Adrenal gland (tissue), 12 donors: Measurements from ENCODE around the gene MKNK1. TPM values are rescaled to one million over a fixed set of nuclear protein-coding genes. Genes with fewer than 3 reads are reported as not detected.

Experiments used
- DNase-seq, 7 donors: peaks; one replicate each; pipeline ENCODE4 v3.0.0-alpha.2; 2019 to 2020
- H3K27ac ChIP-seq, 5 donors: fragments of 200-600 bp; sonication (generic) in 4 of 5; 1 replicate in 3 of 5; 2 replicates in 2 of 5; pipeline versions ENCODE4 v1.5.1 to v1.8.0; 2016 to 2020; ENCODE audit warnings: mild to moderate bottlenecking in 1 of 5
- H3K27me3 ChIP-seq: fragments of 200-600 bp; 2 replicates; pipeline ENCODE4 v1.8.0; 2021
- H3K36me3 ChIP-seq, 2 donors: fragments of 200-600 bp; replicated peaks in 1 of 2; 1 replicate in 1 of 2; 2 replicates in 1 of 2; pipeline versions ENCODE4 v1.5.1 to v1.8.0; 2018 to 2022
- H3K4me1 ChIP-seq, 2 donors: fragments of 200-600 bp; replicated peaks in 1 of 2; 1 replicate in 1 of 2; 2 replicates in 1 of 2; pipeline versions ENCODE4 v1.5.1 to v1.8.0; 2018 to 2021
- H3K4me3 ChIP-seq, 4 donors: fragments of 200-600 bp; sonication (generic) in 3 of 4; one replicate each; pipeline ENCODE4 v1.5.1; 2016 to 2018
- H3K9me3 ChIP-seq, 3 donors: fragments of 200-600 bp; sonication (generic) in 1 of 3; replicated peaks in 1 of 3; 1 replicate in 2 of 3; 2 replicates in 1 of 3; pipeline versions ENCODE4 v1.5.1 to v1.8.0; 2016 to 2021
- POLR2A ChIP-seq, 2 donors: fragments of 450-650 bp; IDR thresholded peaks; one replicate each; pipeline ENCODE4 v1.6.1; 2017; ENCODE audit warnings: antibody characterized with exemption in 2 of 2, mild to moderate bottlenecking in 2 of 2, moderate library complexity in 1 of 2
- WGBS, 4 donors: extraction: QIAGEN DNeasy Blood & Tissue Kit in 2 of 4; methylation state at CpG; one replicate each; pipeline versions ENCODE4 v1.1.5 to v1.1.7; 2013 to 2017; 5-methylcytosine and 5-hydroxymethylcytosine counted together
- intact Hi-C, 2 donors: fragments of 100-400 bp; cut with DNase I; formaldehyde crosslinking; loops; one replicate each; pipeline versions ENCODE4 v1.14.1 to v1.15.0; 2022 to 2023
- polyA plus RNA-seq, 3 donors: library from polyadenylated mRNA; stranded (reverse); fragments of 200-250 nt in 2 of 3; fragments of 350-450 nt in 1 of 3; fragmentation: Illumina TruSeq in 1 of 3; extraction: RNeasy Lipid Tissue Mini Kit (QIAGEN cat#74804) in 1 of 3; gene quantifications; one replicate each; pipeline ENCODE4 v1.2.3, GENCODE V29; 2013 to 2014
- total RNA-seq, 9 donors: library from RNA; depleted of rRNA in 4 of 9; stranded (reverse); fragments of >200 nt in 4 of 9; fragments of 120-200 nt in 1 of 9; fragmentation: NEBNext Ultra II Directional in 1 of 9; extraction: Animal tissue kit (Norgen Biotek cat#: 25700) in 1 of 9; gene quantifications; one replicate each; pipeline versions ENCODE4 v1.1.0 to v1.2.4, GENCODE V29; 2013 to 2023
- TF ChIP-seq, protein P1 (sequence below), 6 experiments: fragments of 450-650 bp in 4 of 6; fragments of 200-600 bp in 2 of 6; sonication (generic) in 1 of 6; IDR thresholded peaks; 1 replicate in 5 of 6; 2 replicates in 1 of 6; pipeline versions ENCODE4 v1.5.1 to v1.8.0; 2016 to 2021; ENCODE audit warnings: antibody characterized with exemption in 6 of 6, mild to moderate bottlenecking in 2 of 6, moderate library complexity in 1 of 6
- donor health status: healthy with polysubstance abuse.
- donor health status: Bipolar disorder and iron deficiency.
- donor health status: DM: yes; HTN: yes; CAD: no.
- donor health status: DM: no; HTN: no; CAD: no.
- donor health status: DM: no; HTN: no; CAD: no.
- donor health status: DM: yes; HTN: yes; CAD: no.

Gene MKNK1
- total and polyA plus RNA-seq, 12 donors, result 29.6 to 83.0 (median 46.5) TPM

GRCh38 chr1:46526691-46527291 lies 77.3 kb downstream of the MKNK1 start:
- Histone ChIP-seq H3K27me3 (no peaks in the 10 kb centered on the region), H3K4me3 (no peak overlapping the region), H3K9me3 (no peaks in the 10 kb centered on the region), H3K27ac (no peak overlapping the region), H3K36me3 (no peaks in the 10 kb centered on the region), H3K4me1 (peaks cover 11 to 17% of the 10 kb centered on the region in 2 donors)
- TF ChIP-seq, protein P1, sequence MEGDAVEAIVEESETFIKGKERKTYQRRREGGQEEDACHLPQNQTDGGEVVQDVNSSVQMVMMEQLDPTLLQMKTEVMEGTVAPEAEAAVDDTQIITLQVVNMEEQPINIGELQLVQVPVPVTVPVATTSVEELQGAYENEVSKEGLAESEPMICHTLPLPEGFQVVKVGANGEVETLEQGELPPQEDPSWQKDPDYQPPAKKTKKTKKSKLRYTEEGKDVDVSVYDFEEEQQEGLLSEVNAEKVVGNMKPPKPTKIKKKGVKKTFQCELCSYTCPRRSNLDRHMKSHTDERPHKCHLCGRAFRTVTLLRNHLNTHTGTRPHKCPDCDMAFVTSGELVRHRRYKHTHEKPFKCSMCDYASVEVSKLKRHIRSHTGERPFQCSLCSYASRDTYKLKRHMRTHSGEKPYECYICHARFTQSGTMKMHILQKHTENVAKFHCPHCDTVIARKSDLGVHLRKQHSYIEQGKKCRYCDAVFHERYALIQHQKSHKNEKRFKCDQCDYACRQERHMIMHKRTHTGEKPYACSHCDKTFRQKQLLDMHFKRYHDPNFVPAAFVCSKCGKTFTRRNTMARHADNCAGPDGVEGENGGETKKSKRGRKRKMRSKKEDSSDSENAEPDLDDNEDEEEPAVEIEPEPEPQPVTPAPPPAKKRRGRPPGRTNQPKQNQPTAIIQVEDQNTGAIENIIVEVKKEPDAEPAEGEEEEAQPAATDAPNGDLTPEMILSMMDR (IDR thresholded peaks at IDR 0.05), result no peak
- no peak for DNase-seq
- intact Hi-C loops, result loop anchor here in 1 of 2 donors (5.0 kb wide), 1 partner anchor 119 kb away; no protein-coding TSS in a partner anchor
- 59 to 92% (median 60%) methylated on average over 10 to 14 of the region's 14 CpGs for WGBS, 4 donors

DNA sequence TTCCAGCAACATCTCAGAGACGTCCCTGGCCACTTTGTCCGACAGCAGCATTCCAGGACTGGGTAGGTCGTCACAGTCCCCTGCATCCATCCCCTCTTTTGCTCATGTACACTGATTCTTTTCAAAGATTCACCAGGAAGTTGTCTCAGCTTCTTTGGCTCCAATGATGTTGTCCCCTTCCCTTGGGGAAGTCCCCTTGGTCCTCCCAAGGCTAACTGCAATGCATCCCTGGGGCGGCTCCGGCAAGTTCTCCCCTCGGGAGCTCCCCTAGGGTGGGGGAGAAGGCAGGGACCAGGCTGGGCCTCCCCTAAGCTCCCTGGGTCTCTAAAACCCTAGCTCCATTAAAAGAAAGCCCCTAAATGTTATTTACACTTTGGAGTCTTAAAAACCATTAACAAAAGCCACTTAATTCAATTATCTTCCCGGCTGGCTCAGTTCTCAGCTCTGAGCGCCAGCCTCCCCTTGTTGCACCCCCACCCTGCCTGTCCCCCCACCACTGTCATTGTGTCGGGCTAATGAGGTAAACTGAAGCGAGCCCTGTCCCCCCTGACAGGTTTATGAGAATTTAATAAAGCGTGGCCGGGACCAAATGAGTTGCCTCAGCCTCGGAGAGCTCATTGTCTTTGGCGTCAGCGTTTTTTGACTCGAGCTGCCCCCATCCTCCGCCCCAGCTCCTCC lies 77.9 kb downstream of the MKNK1 start:
- no peaks in the 10 kb centered on the region for H3K27me3 ChIP-seq
- intact Hi-C loops, result loop anchor here in 1 of 2 donors (5.0 kb wide), 1 partner anchor 119 kb away; no protein-coding TSS in a partner anchor

DNA sequence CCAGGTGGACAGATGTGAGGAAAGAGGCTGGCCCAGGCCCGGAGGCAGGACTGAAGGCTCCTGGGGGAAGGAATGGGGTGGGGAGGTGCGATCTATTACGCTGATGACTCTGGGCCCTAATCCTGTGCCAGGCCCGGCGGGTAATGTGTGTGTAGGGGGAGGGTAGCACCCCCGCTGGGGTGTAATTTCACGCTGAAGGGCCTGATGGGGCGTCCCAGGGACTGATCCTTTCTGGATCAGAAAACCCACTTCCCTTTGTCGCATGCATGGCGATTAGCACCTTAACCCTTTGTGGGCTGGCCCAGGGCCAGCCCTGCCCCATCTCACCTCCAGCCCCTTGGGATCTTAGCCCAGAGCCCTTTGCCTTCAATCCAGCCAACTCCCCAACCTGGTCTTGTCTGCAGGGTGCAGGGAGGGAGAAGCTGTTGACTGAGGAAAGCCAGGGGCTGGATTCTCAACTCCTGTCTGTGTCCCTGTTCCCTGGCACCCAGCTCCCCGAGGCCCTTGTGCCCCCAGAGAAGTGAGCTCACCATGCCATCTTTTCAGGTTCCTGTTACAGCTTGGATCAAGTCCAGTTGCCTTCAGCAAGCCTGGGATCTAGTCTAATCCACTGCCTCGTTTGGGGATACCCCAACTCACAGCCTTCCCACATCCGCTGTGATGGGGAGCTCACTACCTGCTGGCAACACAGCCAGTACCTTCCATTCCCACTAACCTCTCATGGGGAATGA lies 78.7 kb downstream of the MKNK1 start:
- WGBS, 4 donors, result 77 to 80% (median 78%) methylated on average over 12 to 13 of the region's 13 CpGs
- no peak for DNase-seq
- Histone ChIP-seq H3K4me1 (peaks cover 11 to 18% of the 10 kb centered on the region in 2 donors), H3K36me3 (no peaks in the 10 kb centered on the region), H3K9me3 (no peaks in the 10 kb centered on the region), H3K27me3 (no peaks in the 10 kb centered on the region), H3K27ac (no peak overlapping the region), H3K4me3 (no peak overlapping the region)
- intact Hi-C loops, result loop anchor here in 1 of 2 donors (5.0 kb wide), 1 partner anchor 118 kb away; no protein-coding TSS in a partner anchor
- no peak for TF ChIP-seq POLR2A (IDR thresholded peaks at IDR 0.05)
- TF ChIP-seq, protein P1 (IDR thresholded peaks at IDR 0.05), result no peak

More for the DNA sequence above, 77.9 kb downstream of the MKNK1 start:
- no peak for DNase-seq
- Histone ChIP-seq H3K27ac (no peak overlapping the region), H3K4me3 (no peak overlapping the region), H3K9me3 (no peaks in the 10 kb centered on the region), H3K36me3 (no peaks in the 10 kb centered on the region), H3K4me1 (peaks cover 11 to 18% of the 10 kb centered on the region in 2 donors)
- no peak for TF ChIP-seq POLR2A (IDR thresholded peaks at IDR 0.05)
- TF ChIP-seq, protein P1 (IDR thresholded peaks at IDR 0.05), result no peak
- WGBS, 4 donors, result 68 to 90% (median 74%) methylated on average over 14 to 17 of the region's 17 CpGs

DNA sequence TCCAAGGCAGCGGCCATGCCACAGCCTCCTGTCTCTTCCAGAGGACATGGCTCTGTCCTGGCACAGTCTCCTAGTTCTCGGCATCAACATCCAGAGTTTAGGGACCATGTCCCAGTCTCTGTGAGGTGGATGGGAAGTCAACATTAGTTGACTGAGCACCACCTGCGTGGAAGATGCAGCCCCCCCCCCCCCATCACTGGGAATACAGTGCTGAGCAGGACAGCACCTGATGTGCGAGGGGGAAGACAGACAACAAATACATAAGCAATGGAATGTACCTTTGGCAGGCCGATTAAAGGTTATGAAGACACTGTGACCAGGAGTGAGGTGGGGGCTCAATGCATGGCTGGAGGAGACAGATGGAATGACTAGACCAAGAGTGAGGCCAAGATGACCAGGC lies 79.2 kb downstream of the MKNK1 start:
- Histone ChIP-seq H3K36me3 (no peaks in the 10 kb centered on the region), H3K4me3 (no peak overlapping the region), H3K27me3 (no peaks in the 10 kb centered on the region), H3K9me3 (no peaks in the 10 kb centered on the region), H3K4me1 (peaks cover 11 to 18% of the 10 kb centered on the region in 2 donors), H3K27ac (no peak overlapping the region)
- TF ChIP-seq, protein P1 (IDR thresholded peaks at IDR 0.05), result no peak
- TF ChIP-seq POLR2A (IDR thresholded peaks at IDR 0.05), result no peak
- intact Hi-C loops, result loop anchor here in 1 of 2 donors (5.0 kb wide), 1 partner anchor 118 kb away; no protein-coding TSS in a partner anchor
- peak in 1 of 7 donors; percentile 4 for DNase-seq
- 68 to 93% (median 79%) methylated on average over 5 of the region's 5 CpGs for WGBS, 4 donors
